K562 (cell line): ENCODE data around the gene BTAF1.
A peak's percentile ranks its signal among the peaks of the same experiment; 100 is the strongest.

ENCODE experiments used
- HINFP ChIP-seq: fragments of 450-650 bp; conservative IDR thresholded peaks from 2 replicates; pipeline ENCODE4 v1.6.1; 2016; ENCODE audit warnings: missing genetic modification characterization, low read depth, mild to moderate bottlenecking, control low read depth, missing compliant biosample characterization
- JUN ChIP-seq, 2 experiments: sonication (generic) in 1 of 2; formaldehyde crosslinking in 1 of 2; IDR thresholded peaks; 2 replicates each; pipeline versions ENCODE4 v1.6.1 to v1.8.0; 2012 to 2022; ENCODE audit warnings: borderline replicate concordance in 2 of 2, mild to moderate bottlenecking in 2 of 2, improper control_type of control experiment in 1 of 2, low read depth in 1 of 2, low read length in 1 of 2, missing genetic modification reagents in 1 of 2
- ZKSCAN1 ChIP-seq: fragments of 150-350 bp; IDR thresholded peaks from 2 replicates; pipeline ENCODE4 v1.6.1; 2016; ENCODE audit warnings: low read depth, low read length
- ZNF695 ChIP-seq: fragments of 450-650 bp; formaldehyde crosslinking; IDR thresholded peaks from 2 replicates; pipeline ENCODE4 v1.4.0; 2020; ENCODE audit warnings: mild to moderate bottlenecking, moderate library complexity
- TF ChIP-seq, protein P1 (sequence below), 3 experiments: IDR thresholded peaks in 2 of 3; conservative IDR thresholded peaks in 1 of 3; 2 replicates each; pipeline ENCODE4 v1.5.1; 2011 to 2012; ENCODE audit warnings: low read length in 3 of 3, mild to moderate bottlenecking in 3 of 3, control low read depth in 2 of 3, improper control_type of control experiment in 1 of 3, inconsistent platforms in 1 of 3, low read depth in 1 of 3, mixed read lengths in 1 of 3, moderate library complexity in 1 of 3; ENCODE audit not compliant: insufficient read depth in 2 of 3

DNA sequence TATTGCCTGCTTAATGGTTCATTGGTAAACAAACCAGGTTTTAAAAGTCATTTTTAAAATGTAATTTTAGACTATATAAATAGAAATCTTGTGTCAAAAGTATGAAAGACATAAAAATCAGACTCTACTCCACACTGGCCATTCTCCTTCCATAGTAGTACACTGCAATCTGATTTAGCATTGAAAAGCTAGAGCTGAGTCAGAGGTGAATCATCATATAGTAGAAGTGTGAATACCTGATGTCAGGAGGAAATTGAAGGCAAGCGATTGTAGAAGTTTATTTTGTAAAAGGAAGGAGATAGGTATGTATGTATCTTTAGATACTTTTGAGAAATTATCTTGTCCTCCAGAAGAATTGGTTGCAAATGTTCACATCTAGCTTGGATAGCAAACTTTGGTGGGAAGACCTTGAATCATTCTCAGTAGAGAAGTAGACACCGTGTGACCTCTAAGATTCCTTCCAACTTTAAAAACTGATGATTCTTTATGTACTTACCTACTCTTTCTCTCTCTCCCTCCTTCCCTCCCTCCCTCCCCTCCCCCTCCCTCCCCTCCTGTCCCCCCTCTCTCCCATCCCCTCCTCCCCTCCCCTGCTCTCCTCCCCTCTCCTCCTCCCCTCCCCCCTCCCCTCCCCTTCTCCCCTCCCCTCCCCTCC is 88.1 kb downstream of the BTAF1 start:
- TF ChIP-seq JUN (IDR thresholded peaks at IDR 0.05; ENCODE audit: borderline replicate concordance, low read depth, low read length) (peak; percentile 70; the same call in 1 of the 2 replicates), JUN (CRISPR knock-in tag; IDR thresholded peaks at IDR 0.05; ENCODE audit: borderline replicate concordance) (no peak), ZKSCAN1 (no peak), HINFP (tag) (no peak), ZNF695 (CRISPR knock-in tag) (no peak)
- TF ChIP-seq, protein P1, sequence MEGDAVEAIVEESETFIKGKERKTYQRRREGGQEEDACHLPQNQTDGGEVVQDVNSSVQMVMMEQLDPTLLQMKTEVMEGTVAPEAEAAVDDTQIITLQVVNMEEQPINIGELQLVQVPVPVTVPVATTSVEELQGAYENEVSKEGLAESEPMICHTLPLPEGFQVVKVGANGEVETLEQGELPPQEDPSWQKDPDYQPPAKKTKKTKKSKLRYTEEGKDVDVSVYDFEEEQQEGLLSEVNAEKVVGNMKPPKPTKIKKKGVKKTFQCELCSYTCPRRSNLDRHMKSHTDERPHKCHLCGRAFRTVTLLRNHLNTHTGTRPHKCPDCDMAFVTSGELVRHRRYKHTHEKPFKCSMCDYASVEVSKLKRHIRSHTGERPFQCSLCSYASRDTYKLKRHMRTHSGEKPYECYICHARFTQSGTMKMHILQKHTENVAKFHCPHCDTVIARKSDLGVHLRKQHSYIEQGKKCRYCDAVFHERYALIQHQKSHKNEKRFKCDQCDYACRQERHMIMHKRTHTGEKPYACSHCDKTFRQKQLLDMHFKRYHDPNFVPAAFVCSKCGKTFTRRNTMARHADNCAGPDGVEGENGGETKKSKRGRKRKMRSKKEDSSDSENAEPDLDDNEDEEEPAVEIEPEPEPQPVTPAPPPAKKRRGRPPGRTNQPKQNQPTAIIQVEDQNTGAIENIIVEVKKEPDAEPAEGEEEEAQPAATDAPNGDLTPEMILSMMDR (IDR thresholded peaks at IDR 0.05 in 2 of 3, conservative IDR thresholded peaks at IDR 0.05 in 1 of 3; ENCODE audit: insufficient read depth in 2 of 3, low read depth in 1 of 3, low read length in 3 of 3), result no peak
